Caki2 (cell line): Measurements from ENCODE around the gene PMEL. TPM values are rescaled to one million over a fixed set of nuclear protein-coding genes. Genes with fewer than 3 reads are reported as not detected.

Source experiments
- DNase-seq: peaks from one replicate; pipeline ENCODE4 v3.0.0-alpha.2; 2015; ENCODE audit warnings: low read depth
- in situ Hi-C: cut with HindIII; loops from 2 replicates; pipeline ENCODE4 v1.10.0; 2016; ENCODE audit warnings: low sequenced_read_pairs, low pct_unique_long_range_greater_than_20kb, mixed read lengths
- total RNA-seq: library from RNA; depleted of rRNA; stranded (reverse); fragments of >200 nt; shearing (Covaris generic); gene quantifications from 2 replicates; pipeline ENCODE4 v1.2.3, GENCODE V29; 2014; ENCODE audit warnings: low replicate concordance

The PMEL gene
- total RNA-seq, 1 experiment from 2014 or later: 27.5 TPM

DNA sequence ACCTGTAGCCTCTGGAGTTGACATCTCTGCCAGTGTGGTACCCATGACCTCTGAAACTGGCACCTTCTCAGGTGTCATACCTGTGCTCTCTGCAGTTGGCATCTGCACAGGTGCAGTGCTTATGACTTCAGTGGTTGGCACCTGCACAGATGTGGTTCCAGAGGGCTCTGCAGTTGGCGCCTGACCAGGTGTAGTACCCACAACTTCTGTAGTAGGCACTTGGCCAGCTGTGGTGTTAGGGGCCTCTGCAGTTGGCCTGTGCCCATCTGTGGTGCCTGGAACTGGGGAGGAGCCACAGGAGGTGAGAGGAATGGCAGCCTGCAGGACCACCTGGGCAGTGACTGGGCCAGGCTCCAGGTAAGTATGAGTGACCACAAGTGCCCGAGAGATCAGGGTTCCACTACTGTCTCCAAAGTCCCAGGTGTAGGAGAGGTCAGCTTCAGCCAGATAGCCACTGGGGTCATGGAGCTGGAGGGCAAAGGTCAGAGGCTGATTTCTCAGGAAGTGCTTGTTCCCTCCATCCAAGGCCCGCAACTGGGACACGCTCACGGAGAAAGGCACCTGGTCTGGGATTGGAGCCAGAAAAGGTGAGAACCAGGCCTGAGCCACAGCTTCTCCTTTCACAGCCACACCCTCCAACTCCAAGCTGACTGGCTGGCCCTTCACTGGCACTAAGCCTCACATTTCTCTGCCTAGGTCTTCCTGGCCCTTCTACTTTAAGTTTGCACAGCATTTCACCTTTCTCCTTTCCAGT is 8.6 kb downstream of the PMEL start:
- DNase-seq: no peak
- in situ Hi-C loops: no loop called here

DNA sequence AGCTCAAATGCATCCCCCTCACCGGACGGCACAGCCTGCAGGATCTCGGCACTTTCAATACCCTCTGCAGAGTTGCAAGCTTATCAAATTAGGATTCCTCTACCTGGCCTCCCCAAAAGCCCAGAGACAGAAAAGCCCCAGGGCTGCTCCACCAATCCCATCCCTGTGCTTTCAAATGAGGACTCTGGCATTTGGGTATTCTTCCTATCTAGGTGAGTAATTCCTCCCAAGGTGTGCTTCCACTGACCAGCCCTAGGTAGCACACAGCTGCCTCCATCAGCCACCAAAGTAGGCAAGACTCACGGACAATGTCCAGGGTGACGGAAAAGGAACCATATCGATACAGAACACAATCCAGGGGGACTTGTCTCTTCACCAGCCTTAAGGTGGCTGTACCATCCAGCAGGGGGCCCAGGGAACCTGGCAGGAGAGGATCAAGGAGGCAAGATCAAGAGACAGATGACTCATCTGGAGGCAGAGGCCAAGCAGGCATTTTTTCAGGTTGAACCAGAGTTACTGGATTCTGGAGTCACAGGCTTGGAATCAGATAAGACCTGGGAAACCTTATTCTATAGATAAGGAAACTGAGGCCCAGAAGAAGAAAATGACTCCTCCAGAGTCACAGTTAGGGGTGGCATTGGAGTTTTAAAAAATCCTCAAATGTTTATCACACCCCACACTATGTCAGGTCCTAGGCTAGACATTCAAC is 9.9 kb downstream of the PMEL start:
- DNase-seq: peak; percentile 60
- in situ Hi-C loops: no loop called here

DNA sequence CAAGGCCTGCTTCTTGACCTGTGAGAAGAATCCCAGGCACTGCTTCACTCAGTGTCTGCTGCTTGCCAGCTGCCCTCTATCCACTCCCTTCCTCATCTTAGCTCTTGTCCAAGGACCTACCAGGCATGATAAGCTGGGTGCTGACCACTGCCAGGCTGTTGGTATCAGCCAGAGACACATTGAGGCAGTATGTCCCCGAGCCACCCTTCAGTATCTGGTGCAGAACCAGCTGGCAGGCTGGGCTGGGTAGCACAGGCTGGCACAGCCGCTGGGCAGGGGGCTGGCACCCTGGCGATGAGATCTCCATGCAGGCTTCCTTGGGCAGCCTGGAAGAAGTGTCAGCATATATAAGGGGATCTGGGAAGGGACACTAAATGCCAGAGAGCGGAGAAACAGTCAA is 10.5 kb downstream of the PMEL start:
- in situ Hi-C loops: no loop called here
- no peak for DNase-seq

DNA sequence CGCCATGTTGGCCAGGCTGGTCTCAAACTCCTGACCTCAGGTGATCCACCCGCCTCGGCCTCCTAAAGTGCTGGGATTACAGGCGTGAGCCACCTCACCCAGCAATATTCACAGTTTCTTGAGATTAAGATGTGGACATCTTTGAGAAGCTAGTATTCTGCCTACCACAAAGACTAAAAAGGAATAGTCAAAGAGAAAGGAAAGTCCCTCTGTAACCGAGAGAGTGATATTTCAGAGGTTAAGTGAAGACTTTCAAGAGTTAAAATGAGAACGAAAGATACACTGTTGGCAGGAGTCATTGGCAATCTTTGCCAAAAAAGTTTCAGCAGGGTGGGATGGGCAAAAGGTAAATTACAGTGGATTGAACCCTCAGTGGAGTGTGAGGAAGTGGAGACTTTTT is 19.3 kb downstream of the PMEL start:
- in situ Hi-C loops: no loop called here
- DNase-seq: no peak

DNA sequence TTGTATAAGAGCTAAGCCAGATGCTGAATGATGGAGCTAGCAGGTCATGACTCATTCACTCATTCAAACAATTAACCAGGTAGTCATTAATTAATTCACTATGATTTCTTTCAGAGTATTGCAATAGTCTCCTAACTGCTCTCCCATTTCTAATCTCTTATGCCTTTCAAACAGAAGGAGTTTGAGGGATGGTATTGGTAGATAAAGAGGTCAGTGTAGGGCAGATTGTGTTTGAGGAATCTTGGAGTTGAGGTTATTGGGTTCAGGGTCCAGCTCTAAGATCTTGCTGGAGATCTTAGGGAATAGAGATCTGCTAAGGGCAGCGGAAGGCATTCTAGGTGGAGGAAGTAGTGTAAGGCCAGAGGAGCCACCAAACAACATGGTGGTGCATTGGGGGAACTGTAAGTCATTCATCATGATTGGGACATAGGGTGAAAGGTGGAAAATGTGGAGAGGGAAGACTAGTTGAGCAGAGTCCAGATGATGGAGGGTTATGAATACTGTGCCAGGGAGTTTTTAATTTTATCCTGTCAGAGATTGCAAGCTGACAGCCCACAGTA is 23.2 kb downstream of the PMEL start:
- DNase-seq: no peak
- in situ Hi-C loops: no loop called here

DNA sequence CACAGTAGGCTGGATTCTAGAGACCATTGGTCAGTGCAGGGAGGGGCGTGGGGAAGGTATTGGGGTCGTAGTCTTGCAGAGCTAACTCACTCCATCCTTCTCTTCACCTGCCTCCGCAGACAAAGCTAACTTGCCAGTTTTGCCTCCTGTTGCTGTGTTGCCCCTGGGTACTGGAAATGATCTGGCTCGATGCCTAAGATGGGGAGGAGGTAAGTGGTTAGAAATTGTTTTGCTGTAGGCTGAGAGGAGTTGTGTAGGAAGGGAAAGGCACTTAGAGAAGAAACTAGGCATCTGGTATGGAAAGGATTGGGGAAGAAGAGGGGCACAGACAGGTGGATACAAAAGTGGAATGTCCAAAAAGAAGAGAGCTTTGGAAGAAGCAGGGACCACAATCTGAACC is 23.8 kb downstream of the PMEL start:
- DNase-seq: no peak
- in situ Hi-C loops: no loop called here

DNA sequence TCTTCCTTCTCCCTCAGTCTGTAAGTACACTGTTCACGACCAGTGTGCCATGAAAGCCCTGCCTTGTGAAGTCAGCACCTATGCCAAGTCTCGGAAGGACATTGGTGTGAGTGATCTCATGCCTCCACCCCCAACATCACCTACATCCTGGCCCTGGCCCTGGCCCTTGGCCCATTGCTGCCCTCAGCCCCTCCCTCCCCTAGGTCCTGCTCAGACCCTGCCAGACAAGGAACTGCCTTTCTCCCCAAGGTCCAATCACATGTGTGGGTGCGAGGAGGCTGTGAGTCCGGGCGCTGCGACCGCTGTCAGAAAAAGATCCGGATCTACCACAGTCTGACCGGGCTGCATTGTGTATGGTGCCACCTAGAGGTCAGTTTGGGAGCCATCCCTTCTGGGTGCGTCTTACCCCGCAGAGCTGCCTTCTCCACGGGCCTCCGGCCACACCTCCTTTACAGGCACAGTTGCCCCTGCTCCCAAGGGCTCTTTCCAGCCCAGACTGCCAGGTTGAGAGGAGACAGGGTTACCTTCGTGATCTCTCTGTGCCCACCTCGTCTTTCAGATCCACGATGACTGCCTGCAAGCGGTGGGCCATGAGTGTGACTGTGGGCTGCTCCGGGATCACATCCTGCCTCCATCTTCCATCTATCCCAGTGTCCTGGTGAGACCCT is 25.6 kb downstream of the PMEL start:
- peak; percentile 81 for DNase-seq

DNA sequence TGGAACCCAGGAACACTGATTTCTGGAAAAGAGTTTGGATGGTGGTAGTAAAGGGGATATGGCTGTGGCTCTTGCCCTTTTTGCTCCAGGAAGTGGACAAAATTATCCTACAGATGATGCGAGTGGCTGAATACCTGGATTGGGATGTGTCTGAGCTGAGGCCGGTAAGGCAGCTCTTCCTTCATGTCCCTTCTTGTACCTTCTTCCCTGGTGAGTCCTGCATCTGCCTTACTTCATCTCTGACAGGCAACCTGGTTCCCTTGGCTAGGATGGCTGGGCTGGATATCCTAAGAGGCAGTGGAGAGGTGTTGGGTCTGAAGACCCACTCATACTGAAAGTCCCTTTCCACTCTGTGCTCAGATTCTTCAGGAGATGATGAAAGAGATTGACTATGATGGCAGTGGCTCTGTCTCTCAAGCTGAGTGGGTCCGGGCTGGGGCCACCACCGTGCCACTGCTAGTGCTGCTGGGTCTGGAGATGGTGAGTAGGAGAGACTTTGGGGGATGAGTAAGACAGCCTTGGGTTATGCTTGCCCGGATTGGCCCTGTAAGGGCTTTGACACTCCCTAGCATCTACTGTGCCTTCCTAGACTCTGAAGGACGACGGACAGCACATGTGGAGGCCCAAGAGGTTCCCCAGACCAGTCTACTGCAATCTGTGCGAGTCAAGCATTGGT is 26.9 kb downstream of the PMEL start:
- in situ Hi-C loops: no loop called here
- no peak for DNase-seq

More for the DNA sequence above, 25.6 kb downstream of the PMEL start:
- in situ Hi-C loops: no loop called here

DNA sequence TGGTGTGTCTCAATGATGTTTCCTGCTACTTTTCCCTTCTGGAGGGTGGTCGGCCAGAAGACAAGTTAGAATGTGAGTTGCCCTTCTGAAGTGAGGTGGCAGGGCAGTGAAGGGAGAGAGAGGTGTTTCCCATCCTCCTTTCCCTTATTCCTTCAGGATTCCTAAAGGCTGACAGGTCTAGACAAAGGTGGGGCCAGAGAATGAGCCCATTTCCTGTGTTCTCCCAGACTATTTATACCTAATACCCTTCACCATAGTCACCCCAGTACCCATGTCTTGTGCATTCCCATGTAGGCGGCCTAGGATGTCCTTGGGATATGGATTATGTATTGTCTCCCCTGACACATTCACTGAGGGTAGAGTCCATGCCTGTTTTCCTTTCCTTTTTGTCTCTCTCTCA is 27.9 kb downstream of the PMEL start:
- in situ Hi-C loops: no loop called here
- DNase-seq: no peak

DNA sequence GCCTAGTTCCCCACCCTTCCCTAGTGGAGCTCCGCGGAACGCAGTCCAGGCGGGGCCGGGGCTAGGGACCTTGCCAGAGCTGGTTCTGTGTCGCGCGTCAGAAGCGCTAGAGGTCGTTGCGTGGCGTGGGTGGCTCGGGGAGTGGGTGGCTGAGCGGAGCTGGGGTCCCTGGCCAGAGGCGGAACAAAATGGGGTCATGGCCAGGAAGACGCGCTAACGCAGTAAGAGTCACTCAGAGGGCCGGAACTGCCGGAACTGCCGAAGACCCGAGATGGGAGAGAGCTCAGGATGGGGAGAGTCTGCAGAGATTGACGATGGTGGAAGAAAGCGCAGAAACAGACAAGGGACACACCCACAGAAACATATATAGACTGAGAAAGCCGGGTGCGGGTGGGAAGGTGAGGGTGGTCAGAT is 30.1 kb downstream of the PMEL start:
- in situ Hi-C loops: no loop called here
- DNase-seq: no peak

DNA sequence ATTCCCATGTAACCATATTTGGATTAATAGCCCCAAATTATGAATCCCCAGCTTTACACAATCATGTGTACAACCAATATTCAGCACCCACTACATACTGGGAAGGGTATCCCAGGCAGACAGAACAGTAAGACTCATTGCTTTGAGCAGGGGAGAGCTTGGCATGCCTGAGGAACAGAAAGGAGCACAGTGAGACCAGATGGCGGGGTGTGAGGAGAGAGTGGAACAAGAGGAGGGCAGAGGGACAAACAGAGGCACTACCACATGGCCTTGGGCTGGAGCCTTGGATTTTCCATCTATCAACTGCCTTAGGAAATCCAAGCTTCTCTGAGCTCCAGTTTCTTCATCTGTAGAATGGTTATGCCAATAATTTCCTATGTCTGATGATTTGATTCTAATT is 31.1 kb downstream of the PMEL start:
- in situ Hi-C loops: no loop called here
- no peak for DNase-seq

DNA sequence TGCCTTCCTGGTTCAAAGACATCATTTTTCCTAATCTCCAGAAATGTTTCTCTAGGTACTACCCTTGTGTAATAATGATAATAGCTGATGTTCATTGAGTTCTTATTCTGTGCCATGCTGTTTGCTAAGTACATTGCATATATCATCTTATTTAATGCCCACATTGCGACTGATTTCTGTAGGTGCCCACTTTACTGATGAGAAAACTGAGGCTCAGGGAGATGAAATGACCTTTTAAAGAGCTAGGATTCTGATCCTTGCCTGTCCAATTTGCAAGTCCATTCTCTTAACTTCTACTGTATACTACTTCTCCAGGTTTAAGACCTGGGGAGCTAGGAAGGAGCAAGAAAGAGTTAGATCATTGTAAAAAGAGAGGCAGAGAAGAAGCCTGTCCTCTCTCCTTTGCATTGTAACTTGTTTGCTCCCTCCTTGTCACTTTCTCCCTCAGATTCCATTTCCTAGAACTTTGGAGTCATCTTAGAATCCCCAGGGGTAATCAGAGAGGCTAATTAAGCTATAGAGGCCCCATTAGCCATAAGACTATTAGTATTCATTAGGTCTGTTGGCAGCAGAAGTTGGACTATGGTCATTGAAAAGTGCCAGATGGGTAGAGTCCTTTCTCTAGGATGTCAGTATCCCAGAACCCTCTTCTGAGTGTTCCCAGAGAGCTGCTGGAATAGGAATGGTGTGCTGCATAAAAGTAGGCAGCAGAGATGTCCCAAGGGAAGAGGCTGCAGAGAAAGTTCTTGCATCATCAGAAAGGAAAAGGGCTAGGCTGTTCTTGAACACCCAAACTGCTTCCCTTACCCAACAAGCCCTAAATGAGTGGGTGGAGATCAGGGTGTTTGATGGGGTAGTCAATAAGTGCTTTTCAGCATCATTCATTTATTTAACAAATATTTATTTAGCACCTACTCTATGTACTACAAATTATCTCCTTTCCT is 31.8 kb downstream of the PMEL start:
- in situ Hi-C loops: no loop called here
- no peak for DNase-seq

DNA sequence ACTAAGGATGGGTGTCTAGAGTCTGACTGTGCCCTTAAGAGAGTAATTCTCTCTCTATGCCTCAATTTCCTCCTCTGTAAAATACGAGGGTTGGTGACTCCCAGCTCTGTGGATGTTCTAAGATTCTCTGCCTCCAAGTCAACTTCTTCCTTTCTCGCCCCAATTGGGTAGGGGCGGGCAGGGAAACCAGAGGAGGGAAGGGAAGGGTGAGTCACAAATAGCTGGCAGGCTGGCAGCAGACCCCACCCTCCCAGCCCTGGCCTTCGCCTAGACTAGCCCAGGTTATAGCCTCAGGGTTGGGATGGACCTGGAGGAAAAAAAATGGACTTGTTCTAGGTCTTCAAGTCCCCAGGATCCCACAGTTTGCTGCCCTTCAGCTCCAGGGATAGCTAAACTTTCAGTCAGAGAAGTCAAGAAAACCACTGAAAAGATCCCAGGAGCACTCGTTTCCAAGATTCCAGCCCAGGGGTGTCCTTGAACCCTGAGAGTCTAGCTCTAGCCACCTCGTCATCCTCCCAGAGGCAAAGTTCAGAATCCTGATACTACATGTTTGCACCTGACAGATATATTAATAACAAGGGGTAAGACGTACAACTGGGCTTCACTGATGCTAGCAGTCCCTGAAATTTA is 32.6 kb downstream of the PMEL start:
- peak; percentile 56 for DNase-seq
- in situ Hi-C loops: no loop called here

DNA sequence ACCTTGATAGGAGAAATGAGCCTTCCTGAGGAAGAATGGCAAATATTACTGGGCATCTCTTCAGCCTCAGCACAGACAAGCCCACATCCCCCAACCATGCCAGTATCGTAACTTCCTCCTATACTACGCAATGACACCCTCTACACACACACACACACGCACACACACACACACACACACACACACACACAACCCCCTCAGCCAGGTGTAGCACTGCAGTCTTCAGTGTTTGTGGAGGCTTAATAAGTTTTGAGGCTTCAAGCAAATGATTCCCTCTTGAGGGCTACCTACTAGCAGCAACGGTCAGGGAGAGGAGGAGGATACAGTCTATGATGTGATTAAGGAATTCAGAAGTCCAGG is 33.3 kb downstream of the PMEL start:
- in situ Hi-C loops: no loop called here
- no peak for DNase-seq

DNA sequence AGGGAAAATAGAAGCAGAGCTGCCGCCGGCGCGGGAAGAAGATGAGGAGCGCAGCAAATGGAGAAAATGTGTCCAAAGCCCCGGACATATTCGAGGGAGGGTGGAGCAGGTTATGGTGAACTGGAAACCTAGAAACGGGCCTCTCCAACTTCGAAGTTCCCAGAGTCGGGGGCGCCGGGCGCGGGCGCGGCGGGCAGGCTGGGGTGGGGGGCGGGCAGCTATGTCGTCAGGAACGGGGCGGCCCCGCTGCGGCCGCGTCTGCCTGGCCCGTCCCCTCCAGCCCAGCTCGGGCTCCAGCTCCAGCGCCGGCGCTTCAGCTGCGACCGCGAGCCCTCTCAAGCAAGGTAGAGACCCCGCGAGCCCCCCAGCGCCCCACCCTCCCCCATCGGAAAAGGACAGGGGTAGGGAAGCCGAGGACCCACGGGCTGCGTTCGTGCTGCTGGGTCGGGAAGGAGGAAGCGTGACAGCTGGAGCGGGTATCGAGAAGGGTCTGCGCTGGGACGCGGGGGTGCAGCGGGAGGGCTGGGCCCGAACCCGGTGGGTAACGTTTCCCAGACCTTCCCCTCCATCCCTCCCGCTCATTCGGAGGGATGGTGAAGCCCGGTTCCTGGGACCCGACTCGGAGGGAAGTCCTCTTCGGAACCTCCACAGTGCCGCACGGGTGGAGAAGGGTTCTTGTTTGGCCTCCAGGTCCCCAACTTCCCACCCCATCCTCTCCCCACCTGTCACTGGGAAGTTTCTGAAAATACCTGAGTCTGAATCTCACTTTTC is 33.9 kb downstream of the PMEL start:
- in situ Hi-C loops: no loop called here
- DNase-seq: no peak

DNA sequence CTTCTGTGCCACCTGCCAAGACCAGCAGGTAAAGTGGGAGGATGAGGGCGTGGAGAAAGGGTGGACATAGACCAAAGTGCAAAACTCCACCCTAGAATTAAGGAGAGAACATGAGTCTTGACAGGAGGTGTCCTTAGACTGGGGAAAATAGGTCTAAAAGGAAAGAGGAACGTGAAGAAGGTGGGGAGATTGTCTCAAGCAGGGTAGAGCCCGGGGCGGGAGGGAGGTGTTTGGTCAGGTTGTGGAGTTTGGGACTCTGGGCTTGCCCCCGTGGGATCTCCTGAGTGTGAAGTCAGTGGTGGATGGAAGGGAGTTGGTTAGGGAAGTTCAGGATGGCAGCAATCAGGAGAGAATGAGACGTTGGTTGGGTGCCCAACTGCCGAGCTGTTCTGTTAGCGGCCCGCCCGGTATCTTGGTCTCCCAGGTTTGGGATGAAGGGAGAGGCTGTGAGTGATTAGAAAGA is 34.5 kb downstream of the PMEL start:
- in situ Hi-C loops: no loop called here
- DNase-seq: no peak
